Measurements from ENCODE around the gene THOC2. TPM values are rescaled to one million over a fixed set of nuclear protein-coding genes. Genes with fewer than 3 reads are reported as not detected.

Gene THOC2, protein sequence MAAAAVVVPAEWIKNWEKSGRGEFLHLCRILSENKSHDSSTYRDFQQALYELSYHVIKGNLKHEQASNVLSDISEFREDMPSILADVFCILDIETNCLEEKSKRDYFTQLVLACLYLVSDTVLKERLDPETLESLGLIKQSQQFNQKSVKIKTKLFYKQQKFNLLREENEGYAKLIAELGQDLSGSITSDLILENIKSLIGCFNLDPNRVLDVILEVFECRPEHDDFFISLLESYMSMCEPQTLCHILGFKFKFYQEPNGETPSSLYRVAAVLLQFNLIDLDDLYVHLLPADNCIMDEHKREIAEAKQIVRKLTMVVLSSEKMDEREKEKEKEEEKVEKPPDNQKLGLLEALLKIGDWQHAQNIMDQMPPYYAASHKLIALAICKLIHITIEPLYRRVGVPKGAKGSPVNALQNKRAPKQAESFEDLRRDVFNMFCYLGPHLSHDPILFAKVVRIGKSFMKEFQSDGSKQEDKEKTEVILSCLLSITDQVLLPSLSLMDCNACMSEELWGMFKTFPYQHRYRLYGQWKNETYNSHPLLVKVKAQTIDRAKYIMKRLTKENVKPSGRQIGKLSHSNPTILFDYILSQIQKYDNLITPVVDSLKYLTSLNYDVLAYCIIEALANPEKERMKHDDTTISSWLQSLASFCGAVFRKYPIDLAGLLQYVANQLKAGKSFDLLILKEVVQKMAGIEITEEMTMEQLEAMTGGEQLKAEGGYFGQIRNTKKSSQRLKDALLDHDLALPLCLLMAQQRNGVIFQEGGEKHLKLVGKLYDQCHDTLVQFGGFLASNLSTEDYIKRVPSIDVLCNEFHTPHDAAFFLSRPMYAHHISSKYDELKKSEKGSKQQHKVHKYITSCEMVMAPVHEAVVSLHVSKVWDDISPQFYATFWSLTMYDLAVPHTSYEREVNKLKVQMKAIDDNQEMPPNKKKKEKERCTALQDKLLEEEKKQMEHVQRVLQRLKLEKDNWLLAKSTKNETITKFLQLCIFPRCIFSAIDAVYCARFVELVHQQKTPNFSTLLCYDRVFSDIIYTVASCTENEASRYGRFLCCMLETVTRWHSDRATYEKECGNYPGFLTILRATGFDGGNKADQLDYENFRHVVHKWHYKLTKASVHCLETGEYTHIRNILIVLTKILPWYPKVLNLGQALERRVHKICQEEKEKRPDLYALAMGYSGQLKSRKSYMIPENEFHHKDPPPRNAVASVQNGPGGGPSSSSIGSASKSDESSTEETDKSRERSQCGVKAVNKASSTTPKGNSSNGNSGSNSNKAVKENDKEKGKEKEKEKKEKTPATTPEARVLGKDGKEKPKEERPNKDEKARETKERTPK (N-terminal part only)
- total RNA-seq: 30.7 and 47.9 TPM in 2 replicates

DNA sequence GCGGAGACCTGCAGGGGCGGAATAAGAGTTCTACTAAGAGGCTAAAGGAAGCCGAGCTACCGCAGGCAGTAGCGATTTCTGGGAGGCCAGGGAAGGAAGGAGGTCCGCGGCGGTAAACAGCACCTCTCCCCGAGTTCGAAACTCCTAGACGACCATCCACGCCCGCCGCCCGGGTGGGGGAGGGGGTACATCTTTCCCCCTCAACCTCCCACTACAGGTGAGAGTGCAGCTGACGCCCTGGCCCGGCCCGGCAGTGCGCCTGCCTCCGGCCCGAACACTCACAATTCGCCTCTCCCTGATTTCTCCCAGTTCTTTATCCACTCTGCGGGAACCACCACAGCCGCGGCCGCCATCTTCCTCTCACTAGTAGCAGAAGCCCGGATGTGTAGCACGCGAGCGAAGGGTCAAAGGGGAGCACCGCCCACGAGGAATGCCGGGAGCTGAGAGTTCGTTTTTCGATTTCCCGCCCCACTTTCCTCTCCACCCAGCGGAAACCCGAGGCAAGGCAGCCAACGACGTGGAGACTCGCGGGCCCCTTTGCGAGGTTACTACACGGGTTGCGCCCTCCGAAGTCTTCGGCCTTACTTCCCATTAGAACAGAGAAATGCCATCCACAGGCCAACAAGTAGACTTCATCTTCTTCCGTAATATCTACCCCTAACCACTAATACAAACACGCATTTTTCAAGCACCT lies at the start of gene THOC2:
TSS of gene THOC2 (minus strand) at position 383 of the 694 bp plus-strand sequence. CDS start at position 353, 30 bp downstream.

Other genes starting within 250 kb of the THOC2 start
- 33.9 and 114 TPM in 2 replicates for gene XIAP, start 127.0 kb upstream of the THOC2 start, total RNA-seq
- 93.5 and 106 TPM in 2 replicates for gene STAG2, start 228.7 kb upstream of the THOC2 start, total RNA-seq